Measurements from ENCODE around the gene ZCCHC17.

Gene ZCCHC17

GRCh38 chr1:31257213-31257612 is 39.6 kb upstream of the ZCCHC17 start:
- no peak overlapping the region for H3K9ac ChIP-seq (ENCODE audit: low read length)
- H3K36me3 ChIP-seq (replicated peaks; ENCODE audit: insufficient read depth, low read length) = no peaks in the 10 kb centered on the region; the same call in none of the 2 replicates
- no peaks in the 10 kb centered on the region for H3K9me3 ChIP-seq (replicated peaks; ENCODE audit: insufficient read depth, low read length)
- no peak overlapping the region for H3K27ac ChIP-seq (ENCODE audit: low read length)
- TF ChIP-seq EZH2phosphoT487 (IDR thresholded peaks at IDR 0.05; ENCODE audit: low read length) (no peak), EZH2 (optimal IDR thresholded peaks at IDR 0.05; ENCODE audit: low read depth, low read length) (no peak), CTCF (IDR thresholded peaks at IDR 0.05; ENCODE audit: low read length) (no peak)
- no peak overlapping the region for H3K4me2 ChIP-seq (ENCODE audit: low read depth, low read length)
- H3K27me3 ChIP-seq (replicated peaks; ENCODE audit: insufficient read depth, low read length) = no peaks in the 10 kb centered on the region
- DNase-seq = no peak
- no peaks in the 10 kb centered on the region for H3F3A ChIP-seq (ENCODE audit: insufficient read depth, low read length)
- H4K20me1 ChIP-seq (ENCODE audit: insufficient read depth, low read length) = no peaks in the 10 kb centered on the region
- H3K9me2 ChIP-seq (replicated peaks; ENCODE audit: insufficient read depth, low read length) = no peaks in the 10 kb centered on the region
- H2AFZ ChIP-seq (ENCODE audit: low read length) = no peak overlapping the region
- H3K4me1 ChIP-seq (ENCODE audit: low read length) = no peaks in the 10 kb centered on the region
- H3K79me2 ChIP-seq (ENCODE audit: low read length) = no peaks in the 10 kb centered on the region
- H3K4me3 ChIP-seq (ENCODE audit: low read length) = no peak overlapping the region

GRCh38 chr1:31258581-31258980 is 38.3 kb upstream of the ZCCHC17 start:
- TF ChIP-seq EZH2phosphoT487 (IDR thresholded peaks at IDR 0.05; ENCODE audit: low read length) (no peak), EZH2 (optimal IDR thresholded peaks at IDR 0.05; ENCODE audit: low read depth, low read length) (no peak), CTCF (IDR thresholded peaks at IDR 0.05; ENCODE audit: low read length) (no peak)
- H4K20me1 ChIP-seq (ENCODE audit: insufficient read depth, low read length) = no peaks in the 10 kb centered on the region
- no peaks in the 10 kb centered on the region for H3K9me3 ChIP-seq (replicated peaks; ENCODE audit: insufficient read depth, low read length)
- no peaks in the 10 kb centered on the region for H3F3A ChIP-seq (ENCODE audit: insufficient read depth, low read length)
- H3K79me2 ChIP-seq (ENCODE audit: low read length) = no peaks in the 10 kb centered on the region
- H3K9ac ChIP-seq (ENCODE audit: low read length) = no peak overlapping the region
- H3K4me3 ChIP-seq (ENCODE audit: low read length) = no peak overlapping the region
- no peaks in the 10 kb centered on the region for H3K27me3 ChIP-seq (replicated peaks; ENCODE audit: insufficient read depth, low read length)
- no peaks in the 10 kb centered on the region for H3K4me1 ChIP-seq (ENCODE audit: low read length)
- no peak overlapping the region for H3K4me2 ChIP-seq (ENCODE audit: low read depth, low read length)
- DNase-seq = no peak
- no peaks in the 10 kb centered on the region; the same call in none of the 2 replicates for H3K36me3 ChIP-seq (replicated peaks; ENCODE audit: insufficient read depth, low read length)
- no peaks in the 10 kb centered on the region for H3K9me2 ChIP-seq (replicated peaks; ENCODE audit: insufficient read depth, low read length)
- H3K27ac ChIP-seq (ENCODE audit: low read length) = no peak overlapping the region
- H2AFZ ChIP-seq (ENCODE audit: low read length) = no peak overlapping the region

GRCh38 chr1:31259746-31260145 is 37.1 kb upstream of the ZCCHC17 start:
- no peaks in the 10 kb centered on the region for H3F3A ChIP-seq (ENCODE audit: insufficient read depth, low read length)
- no peaks in the 10 kb centered on the region for H3K9me2 ChIP-seq (replicated peaks; ENCODE audit: insufficient read depth, low read length)
- no peaks in the 10 kb centered on the region for H3K79me2 ChIP-seq (ENCODE audit: low read length)
- H3K4me2 ChIP-seq (ENCODE audit: low read depth, low read length) = no peak overlapping the region
- H3K36me3 ChIP-seq (replicated peaks; ENCODE audit: insufficient read depth, low read length) = no peaks in the 10 kb centered on the region; the same call in none of the 2 replicates
- H3K27me3 ChIP-seq (replicated peaks; ENCODE audit: insufficient read depth, low read length) = no peaks in the 10 kb centered on the region
- no peaks in the 10 kb centered on the region for H3K9me3 ChIP-seq (replicated peaks; ENCODE audit: insufficient read depth, low read length)
- DNase-seq = no peak
- no peaks in the 10 kb centered on the region for H4K20me1 ChIP-seq (ENCODE audit: insufficient read depth, low read length)
- no peak overlapping the region for H3K4me3 ChIP-seq (ENCODE audit: low read length)
- H3K4me1 ChIP-seq (ENCODE audit: low read length) = no peaks in the 10 kb centered on the region
- no peak for TF ChIP-seq EZH2phosphoT487 (IDR thresholded peaks at IDR 0.05; ENCODE audit: low read length)
- no peak for TF ChIP-seq CTCF (IDR thresholded peaks at IDR 0.05; ENCODE audit: low read length)
- TF ChIP-seq EZH2 (optimal IDR thresholded peaks at IDR 0.05; ENCODE audit: low read depth, low read length) = no peak
- H3K27ac ChIP-seq (ENCODE audit: low read length) = no peak overlapping the region
- H2AFZ ChIP-seq (ENCODE audit: low read length) = no peak overlapping the region
- no peak overlapping the region for H3K9ac ChIP-seq (ENCODE audit: low read length)

All from MM.1S (cell line).